NOMO-1 treated with dmso at 0.1 percent for 144 hours (cell line): ENCODE data around the gene CCDC6.
A peak's percentile ranks its signal among the peaks of the same experiment; 100 is the strongest.
"Not testable (repeated sequence)": the region's sequence is repeated elsewhere in the genome, so short reads cannot be mapped to it uniquely, and the experiment has no call there.

Experiments used
- DNase-seq: peaks from one replicate; lab custom pipeline; 2025; ENCODE audit not compliant: unreplicated experiment; lab: John Stamatoyannopoulos, UW

The CCDC6 gene

DNA sequence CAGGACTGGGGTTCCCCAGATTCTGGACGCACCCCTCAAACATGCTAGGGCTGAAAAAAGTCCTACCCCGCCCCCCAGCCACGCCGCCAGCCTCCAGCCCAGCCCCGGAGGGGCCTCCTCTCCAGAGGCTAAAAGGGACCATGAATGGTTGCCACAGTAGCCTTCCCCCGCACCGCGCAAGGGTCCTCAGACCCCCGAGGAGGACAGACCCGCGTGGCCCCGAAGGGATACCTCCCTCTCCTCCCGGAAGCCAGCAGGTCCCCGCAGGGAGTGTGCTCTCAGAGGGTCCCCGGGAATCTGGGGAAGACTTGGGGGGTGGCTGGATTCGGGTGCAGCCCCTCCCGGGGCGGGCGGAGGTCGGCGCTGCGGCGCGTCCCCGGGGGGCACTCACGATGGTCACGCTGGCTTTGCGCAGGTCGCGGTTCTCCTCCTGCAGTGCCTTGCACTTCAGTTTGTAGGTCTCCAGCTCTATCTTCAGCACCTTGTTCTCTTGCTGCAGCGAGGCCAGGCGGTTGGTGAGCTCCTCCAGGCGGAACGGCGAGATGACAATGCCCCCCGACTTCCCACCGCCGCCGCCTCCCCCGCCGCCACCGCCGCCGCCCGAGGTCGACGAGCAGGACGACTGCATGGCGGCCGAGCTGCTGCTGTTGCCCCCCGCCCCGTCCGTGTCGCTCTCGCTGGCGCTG is 482 bp downstream of the CCDC6 start:
- DNase-seq, result no peak

DNA sequence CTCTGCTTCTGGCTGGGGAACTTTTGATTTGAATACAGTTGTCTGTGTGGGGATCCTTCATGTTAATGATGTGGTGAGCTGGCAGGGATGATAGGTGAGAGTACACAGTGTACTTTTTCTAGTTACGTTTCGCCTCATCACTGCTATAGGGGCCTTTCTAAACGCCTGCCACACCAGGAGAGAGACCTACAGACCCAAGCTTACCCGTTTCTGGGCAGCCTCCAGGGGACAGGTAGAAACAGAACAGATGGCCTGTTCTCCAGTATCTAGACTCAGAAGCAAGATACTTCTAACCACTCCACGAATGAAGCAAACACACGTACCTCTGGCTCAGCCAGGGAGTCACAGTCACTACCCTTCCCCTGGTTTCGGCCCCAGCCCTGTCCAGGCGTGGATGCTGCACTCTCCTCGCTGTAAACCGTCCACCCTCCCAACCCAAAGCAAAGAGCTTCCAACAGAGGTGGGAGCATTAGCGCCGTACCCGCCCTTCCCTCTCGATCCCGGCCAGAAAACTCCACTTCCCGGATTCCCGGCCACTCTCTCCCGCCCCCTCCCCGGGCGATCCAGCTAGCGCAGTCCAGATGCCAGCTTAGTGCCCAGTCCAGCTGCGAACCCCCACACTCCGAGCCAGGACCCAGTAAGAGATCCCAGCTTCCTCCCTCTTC is 1.2 kb downstream of the CCDC6 start:
- DNase-seq, result no peak

DNA sequence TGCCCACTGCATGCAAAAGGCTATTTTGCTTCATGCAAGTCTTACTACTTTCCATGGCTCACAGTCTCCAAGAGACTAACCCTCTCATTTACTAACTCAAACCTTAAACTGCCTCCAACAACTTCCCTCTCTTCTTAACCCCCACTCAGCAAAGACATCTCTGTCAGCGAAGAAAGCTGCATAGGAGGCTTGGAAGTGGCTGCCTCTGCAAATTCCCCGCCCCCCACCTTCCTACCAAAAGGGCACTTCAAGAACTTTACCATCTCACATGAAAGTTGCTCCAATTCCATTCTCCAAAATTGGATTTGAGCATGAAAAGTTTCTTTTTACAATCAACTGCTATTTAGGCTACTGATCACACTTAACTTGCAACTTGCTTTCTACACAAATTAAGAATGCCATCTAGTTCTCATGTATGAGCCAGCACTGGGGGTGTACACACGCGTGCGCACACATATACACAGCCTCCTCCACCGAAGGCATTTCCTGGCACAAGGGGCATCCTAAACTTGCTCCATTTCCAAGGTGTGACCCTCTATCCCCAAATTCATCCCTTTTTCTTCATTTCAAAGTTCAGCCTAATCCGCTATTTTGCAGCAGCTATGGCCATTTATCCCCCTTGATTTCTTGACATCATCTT is 1.8 kb downstream of the CCDC6 start:
- DNase-seq, result no peak

DNA sequence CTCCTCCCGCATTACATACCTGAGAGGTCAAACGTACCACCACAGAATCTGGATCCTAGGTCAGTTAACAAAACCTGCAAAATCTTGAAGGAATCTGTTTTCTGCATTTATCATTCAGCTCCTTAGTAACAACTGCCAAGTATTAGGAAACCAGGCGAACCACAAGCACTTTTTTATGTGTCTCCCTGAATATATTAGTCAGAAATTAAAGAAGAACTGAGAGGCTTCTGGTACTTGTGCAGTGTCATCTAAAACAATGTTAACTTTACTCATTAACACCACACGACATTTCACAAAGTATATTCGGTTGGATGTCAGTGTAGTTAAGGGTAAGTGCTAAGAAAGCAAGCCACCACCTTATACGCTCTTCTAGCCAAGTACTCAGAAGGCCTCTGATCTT is 2.5 kb downstream of the CCDC6 start:
- DNase-seq, result no peak

DNA sequence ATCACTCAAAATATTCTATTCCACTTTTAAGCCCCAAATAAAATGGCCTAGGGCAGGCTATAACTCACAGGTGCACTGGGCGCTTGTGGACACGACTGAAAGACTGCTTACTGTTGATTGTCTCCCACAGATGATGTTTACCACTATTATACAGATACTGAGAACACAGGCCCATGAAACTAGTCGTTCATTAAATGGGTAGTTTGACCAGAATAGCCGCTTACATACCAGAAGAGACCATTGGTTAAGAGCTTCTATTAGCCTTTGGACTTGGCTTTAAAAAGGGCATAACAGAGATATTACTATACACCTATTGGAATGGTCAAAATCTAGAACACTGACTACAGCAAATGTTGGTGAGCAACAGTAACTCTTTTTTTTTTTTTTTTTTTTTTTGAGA is 4.3 kb downstream of the CCDC6 start:
- DNase-seq, result no peak

DNA sequence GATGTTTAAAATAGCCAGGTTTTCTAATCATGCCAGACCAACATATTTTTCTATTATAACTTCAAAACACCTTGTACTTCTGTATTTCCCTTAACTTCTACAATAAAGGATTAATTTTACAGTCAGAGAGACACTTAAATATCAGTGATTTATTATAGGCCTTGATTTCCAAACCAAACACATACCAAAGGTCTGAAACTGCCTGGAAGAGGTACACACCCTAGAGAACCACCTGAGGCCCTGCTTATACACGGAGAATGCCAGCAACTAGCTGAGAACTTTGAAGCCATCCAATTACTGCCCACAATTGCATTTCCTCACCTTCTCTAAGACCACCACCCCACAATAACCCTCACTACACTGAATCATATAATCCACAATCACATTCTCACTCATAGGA is 4.9 kb downstream of the CCDC6 start:
- no peak for DNase-seq

DNA sequence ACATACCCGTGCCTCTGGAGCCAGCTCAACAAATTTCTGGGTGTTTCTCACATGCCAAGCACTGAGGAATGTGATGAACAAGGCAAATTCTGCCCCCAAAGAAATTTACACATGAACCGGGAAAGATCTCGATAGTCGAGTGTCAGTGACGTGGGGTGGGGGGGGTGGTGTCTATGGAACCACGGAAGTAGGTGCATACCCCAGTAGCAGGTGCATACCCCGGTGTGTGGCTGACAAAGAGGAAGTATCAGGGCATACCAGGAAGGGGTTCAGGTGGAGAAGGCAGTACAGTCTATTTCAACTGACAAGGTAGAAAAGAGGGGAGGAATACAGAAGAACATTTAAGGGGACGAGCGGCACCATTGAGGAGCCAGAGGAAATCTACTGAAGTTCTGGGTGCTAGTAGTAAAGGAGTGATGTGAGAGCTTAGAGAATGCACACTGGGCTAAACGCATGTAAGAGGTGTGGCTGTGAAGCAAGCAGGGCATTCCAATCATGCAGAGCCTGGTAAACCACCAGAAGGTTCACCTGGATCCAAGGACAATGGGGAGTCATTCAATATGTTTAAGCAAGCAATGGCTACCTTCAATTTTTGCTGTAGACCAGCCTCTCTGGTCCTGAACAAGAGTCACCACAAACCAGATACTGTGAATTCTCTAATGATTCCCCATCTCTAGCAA is 6.2 kb downstream of the CCDC6 start:
- DNase-seq, result no peak

DNA sequence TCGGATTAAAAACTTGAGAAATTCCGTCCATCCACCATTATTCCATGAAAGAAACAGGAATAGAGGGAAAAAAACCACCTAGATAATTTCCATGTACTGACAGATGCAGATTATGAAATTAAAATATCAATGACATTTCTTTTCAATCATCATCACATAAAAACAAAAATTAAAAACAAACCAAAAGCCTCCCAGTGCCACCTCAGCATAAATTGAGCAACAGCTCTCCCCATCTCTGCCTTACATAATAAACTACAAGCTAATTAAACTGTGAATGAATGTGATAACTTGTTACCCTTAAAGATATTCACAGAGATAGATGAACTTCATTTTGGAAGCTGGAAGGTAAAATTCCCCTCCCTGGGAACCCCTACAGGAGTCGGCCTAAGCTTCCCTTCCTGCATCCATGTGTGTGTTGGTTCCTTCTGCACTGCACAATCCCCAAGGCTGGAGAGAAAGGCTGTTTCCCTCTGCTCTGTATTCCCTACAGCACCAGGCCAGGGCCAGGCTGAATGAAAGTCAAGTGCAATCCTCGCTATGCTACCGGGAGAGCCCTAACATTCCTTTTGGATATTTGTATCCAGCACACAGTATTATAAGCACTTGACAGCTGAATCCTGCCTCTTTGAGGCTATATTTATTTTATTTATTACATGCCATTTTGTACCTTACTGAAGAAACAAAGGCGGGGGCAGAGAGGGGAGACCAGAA is 8.1 kb downstream of the CCDC6 start:
- no peak for DNase-seq

DNA sequence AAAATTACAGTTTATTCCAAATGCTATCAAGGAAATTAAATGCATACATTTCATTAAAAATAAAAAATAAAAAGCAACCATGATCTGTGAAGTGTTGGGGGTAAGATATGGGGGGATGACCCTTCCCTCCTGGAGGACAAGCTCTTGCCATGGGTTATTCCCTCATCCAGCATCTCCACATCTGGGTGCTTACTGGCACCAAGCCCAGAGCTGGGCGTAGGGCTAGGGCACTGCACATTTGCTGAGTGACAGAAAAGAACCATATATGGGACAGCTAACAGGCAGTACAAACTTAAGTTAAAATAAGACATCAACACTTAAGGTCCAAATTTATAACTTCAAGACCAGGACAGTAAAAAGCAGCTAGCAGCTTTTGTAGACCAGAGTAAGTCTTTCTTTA is 10.2 kb downstream of the CCDC6 start:
- DNase-seq, result no peak

DNA sequence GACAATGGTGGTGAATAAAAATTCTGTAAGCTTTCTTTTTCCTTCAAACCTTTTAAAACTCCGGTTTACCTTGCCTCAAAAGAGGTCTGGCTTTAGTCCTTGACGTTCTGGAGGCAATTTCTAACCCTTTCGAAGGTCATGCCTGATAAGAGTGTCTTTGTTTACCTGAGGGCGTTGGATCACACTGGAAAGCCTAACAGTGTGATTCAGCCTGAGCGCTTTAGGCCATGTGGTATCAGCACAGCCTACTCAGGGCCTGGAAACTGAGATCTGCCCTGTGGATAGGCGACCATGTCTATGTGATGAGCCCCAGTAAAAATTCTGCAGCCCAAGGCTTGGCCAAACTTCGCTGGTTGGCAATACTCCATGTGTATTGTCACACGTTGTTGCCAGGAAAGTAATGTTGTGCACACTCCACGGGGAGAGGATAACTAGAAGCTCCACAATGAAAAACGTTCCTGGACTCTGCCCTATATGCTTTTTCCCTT is 10.7 kb downstream of the CCDC6 start:
- no peak for DNase-seq

DNA sequence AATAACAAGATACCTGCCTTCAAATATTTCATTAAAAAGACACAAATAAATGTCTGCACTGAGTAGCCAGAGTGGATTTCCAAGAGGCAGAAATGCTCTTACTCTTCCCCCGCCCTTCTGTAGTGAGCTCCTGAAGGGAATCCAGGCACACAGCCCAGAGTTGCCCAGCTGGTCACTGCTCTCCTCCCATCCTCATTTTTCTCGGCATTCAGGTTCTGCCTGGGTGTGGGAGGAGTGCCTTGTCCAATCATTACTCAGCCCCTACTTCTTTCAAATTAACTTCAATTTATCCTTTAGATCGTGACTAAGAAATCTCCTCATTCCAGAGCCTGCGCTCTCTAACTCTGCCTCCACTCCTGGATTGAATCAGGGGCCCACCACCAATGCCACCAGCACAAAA is 12.2 kb downstream of the CCDC6 start:
- no peak for DNase-seq

DNA sequence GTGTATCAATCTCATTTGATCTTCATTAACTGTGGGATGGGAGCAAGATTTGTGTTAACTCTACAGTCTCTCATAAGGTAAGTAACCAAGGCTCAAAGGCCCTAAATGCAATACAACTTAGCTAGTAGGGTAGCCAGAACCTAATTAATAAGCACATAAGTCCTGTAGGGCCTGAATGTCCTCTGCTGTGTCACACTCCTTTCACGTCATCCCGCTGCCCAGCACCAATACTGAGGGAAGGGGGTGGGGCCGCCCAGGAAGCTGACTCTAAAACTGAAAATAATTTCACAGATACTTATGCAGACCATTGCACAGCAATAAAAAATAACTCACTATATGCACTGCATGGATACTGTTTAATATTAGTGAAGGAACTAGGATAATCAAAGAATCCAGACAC is 13.7 kb downstream of the CCDC6 start:
- no peak for DNase-seq

DNA sequence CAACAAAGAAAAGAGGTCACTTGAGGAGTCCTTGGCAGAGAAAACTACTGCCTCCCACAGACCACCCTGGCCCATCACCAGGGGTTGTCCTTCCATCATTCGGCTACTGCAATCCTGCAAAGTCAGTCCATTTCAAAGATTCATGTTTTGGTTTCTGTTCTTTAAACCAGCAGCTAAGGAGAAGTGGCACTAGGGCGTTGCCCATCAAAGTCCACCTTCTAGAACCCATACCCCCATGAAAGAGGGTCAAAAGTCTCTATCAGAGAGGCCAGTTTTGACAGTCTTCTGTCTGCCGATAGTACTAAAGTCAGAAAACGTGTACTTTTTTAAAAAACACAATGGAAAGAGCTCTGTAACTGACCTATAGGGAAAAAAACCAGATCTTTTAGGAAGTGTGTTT is 14.4 kb downstream of the CCDC6 start:
- no peak for DNase-seq

DNA sequence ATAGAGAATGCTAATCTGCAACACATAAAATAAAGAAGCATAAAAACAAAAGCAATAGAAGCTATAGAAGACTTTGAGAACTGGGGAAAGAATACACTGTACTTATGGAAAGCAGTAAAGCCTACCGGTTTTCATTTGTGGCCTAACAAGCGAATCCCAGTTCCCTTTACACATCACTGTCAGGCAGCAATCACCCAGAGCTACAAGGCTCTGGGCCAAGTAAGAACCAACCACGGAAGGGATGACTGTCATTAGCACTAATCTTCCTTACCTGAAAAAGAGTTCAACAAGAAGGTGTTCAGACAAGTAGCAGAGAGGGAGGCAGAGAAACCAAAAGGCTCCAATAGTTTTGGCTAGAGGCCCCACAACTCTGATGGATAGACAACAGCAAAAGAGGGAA is 15.0 kb downstream of the CCDC6 start:
- no peak for DNase-seq

DNA sequence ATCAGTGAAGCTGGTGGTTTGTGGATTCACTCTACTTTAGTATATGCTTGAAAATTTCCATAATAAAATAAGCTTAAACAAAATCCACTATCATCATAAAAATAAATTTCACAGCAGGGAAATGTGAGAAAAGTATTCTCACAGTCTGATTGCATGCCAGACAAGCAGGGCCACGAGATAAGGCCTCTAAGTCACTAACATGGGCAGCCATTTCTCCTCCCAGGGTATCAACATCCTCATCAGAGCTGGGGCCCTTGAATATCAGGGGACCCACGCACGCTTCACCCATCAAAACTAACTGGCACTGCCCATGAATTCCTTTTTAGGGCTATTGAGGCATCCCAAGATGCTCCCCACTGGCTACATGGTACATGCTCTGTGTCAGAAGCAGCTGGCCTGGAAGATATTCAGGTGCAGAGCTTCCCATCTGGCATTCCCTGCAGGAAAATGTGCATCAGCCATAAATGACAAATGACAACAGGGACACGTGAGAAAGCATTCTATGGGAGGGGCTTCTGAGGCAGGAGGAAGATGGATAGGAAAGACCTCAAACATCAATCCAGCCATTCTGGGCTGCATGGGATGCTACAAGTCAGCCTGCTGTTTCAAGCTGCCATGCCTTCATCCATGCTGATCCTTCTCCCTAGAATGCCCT is 17.4 kb downstream of the CCDC6 start:
- DNase-seq, result no peak

DNA sequence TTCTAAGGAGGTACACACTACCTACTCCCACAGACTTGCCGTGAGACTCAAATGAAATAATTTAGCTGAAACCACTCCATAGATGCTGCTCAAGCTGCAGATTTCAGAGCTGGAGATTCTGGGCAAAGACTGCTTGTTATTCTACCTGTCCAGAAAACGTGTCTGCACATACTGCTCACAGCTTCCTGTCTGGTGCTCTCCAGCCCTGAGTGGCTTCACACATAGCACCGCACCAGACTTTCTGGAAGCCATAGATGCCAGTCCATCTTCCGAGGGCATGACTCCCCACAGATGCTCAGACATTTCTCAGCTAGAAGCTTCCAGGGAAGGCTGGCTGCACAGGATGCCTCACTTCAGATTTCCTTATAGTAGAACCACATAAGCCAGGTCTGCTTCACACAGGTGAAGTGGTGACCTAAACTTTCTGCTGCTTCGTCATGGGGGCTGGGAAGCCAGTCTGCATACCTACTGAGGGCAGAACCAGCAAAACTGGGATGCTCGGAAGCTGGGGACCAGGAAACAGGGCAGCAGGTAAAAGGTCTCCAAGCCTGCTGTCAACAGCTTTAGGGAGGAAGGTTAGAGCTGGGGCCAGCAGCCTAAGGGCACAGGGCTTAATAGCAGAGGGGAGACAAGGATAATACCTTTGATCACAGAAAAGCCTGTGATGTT is 18.2 kb downstream of the CCDC6 start:
- no peak for DNase-seq

DNA sequence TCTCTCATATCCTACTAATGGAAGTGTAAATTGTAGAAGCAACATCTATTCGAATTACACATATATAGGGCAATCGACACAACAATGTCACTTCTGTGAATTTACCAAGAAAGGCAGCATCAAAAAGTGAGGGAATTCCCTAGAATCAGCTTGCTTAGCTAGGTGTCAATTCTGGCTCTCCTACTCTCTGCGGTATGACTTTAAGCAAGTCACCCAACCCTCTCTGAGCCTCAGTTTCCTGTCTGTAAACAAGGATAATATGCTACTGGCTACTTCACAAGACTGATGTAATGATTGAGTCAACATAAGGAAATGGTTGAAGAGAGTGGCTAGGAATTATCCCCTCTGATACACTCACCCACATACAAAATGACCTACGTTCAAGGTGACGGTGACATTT is 19.4 kb downstream of the CCDC6 start:
- DNase-seq, result no peak

DNA sequence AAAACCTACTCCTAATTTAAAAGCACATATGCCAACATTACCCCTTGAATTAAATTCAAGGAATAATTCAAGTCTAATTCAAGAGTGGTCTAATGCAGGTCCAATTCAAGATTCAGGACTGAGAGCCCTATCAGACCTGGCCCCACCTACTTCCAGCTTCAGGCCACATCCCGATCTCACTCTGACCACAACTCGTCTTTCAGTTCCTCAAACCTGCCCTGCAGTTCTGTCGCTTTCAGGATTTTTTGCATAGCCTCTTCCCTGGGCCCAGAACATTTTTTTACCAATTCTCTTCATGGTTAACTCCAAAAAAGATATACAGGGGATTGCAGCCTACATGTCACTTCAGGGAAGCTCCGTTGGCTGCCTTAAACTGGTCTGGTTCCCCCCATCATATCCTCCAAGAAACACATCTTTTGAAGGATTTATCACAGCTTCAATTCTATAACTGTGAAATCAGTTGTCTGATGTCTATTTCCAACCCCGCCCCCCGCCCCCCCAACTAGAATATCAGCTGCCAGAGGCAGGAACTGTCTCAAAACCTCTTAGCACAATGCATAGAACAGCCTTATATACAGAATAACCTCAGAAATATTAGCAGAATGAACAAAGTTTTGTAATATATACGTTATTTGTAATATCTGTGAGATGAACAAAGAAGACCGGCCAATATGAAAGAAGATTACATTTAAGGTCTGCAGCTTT is 20.8 kb downstream of the CCDC6 start:
- peak; percentile 96 for DNase-seq

DNA sequence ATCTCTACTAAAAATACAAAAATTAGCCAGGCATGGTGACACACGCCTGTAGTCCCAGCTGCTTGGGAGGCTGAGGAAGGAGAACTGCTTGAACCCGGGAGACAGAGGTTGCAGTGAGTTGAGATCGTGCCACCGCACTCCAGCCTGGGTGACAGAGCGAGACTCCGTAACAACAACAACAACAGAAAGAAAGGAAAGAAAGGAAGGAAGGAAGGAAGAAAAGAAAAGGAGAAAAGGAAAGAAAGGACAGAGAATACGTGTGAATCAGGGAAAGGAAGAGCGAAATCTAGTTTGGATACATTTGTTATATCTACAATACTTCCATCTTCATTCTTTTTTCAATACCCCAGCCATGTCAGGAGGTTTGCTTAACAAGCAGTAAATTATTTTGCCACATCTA is 21.5 kb downstream of the CCDC6 start:
- DNase-seq, result not testable (repeated sequence)

DNA sequence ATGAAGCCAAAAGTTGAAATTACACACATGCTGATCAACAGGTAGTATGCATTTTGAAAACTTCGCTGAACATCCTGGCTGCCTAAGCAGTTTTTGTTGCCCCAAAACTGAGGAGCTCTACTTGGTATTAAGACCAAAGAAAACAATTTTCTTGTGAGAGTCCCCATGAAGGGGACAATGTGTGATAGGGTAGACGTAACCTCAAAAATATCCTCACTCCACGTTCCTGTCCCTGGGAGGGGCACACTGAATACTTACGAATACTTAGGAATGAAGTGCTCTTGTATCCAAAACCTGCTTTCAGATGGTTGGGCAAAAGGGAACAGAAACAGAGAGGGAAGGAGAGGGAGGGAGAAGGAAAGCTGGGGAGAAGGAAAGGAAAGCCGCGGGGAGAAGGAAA is 24.7 kb downstream of the CCDC6 start:
- DNase-seq, result no peak
